ENCODE data around the gene KCNMA1.

DNA sequence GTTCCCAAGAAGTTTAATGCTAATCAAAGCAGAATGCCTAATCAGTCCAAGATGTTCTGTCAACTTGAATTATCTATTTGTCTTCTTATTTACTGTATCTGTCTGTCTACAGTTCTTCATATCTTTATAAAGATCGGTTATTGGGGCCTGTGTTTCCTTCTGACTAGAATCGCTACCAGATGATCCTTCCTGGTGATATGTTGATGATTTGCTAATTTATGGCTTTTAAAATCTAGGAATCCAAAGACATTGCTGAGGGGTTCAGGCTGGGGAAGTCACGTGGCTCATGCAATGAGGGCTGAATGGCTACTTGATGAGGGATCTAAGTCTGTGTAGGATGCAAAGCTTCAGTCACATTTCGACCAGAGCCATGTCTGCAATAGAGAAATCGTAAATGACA, 536.3 kb downstream of the KCNMA1 start:
- TF ChIP-seq, protein P1, sequence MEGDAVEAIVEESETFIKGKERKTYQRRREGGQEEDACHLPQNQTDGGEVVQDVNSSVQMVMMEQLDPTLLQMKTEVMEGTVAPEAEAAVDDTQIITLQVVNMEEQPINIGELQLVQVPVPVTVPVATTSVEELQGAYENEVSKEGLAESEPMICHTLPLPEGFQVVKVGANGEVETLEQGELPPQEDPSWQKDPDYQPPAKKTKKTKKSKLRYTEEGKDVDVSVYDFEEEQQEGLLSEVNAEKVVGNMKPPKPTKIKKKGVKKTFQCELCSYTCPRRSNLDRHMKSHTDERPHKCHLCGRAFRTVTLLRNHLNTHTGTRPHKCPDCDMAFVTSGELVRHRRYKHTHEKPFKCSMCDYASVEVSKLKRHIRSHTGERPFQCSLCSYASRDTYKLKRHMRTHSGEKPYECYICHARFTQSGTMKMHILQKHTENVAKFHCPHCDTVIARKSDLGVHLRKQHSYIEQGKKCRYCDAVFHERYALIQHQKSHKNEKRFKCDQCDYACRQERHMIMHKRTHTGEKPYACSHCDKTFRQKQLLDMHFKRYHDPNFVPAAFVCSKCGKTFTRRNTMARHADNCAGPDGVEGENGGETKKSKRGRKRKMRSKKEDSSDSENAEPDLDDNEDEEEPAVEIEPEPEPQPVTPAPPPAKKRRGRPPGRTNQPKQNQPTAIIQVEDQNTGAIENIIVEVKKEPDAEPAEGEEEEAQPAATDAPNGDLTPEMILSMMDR (IDR thresholded peaks at IDR 0.05) = no peak
- no peak for TF ChIP-seq POLR2A (IDR thresholded peaks at IDR 0.05)
